ENCODE results near the gene KCNK2.

KCNK2 gene

GRCh38 chr1:215101511-215101910 is 19.0 kb downstream of the KCNK2 start:
- no peak for DNase-seq

- DNase-seq, result no peak
Measured at GRCh38 chr1:215104283-215104682, 21.7 kb downstream of the KCNK2 start.

- no peak for DNase-seq
Measured at GRCh38 chr1:215106067-215106466, 23.5 kb downstream of the KCNK2 start.

GRCh38 chr1:215109171-215109570 is 26.6 kb downstream of the KCNK2 start:
- no peak for DNase-seq

- no peak for DNase-seq
Measured at GRCh38 chr1:215111916-215112315, 29.4 kb downstream of the KCNK2 start.

GRCh38 chr1:215113776-215114153 is 31.2 kb downstream of the KCNK2 start:
- no peak for DNase-seq

GRCh38 chr1:215114154-215114933 is 31.8 kb downstream of the KCNK2 start:
- no peak for DNase-seq

GRCh38 chr1:215115760-215116159 is 33.2 kb downstream of the KCNK2 start:
- DNase-seq, result no peak

- DNase-seq, result no peak
Measured at GRCh38 chr1:215118081-215118480, 35.5 kb downstream of the KCNK2 start.

- DNase-seq, result no peak
Measured at GRCh38 chr1:215119056-215119455, 36.5 kb downstream of the KCNK2 start.

- no peak for DNase-seq
Measured at GRCh38 chr1:215119719-215120365, 37.3 kb downstream of the KCNK2 start.

- peak; percentile 7 for DNase-seq
Measured at GRCh38 chr1:215128504-215128903, 46.0 kb downstream of the KCNK2 start.

- no peak for DNase-seq
Measured at GRCh38 chr1:215131291-215131690, 48.8 kb downstream of the KCNK2 start.

GRCh38 chr1:215132156-215132555 is 49.6 kb downstream of the KCNK2 start:
- DNase-seq, result no peak

- no peak for DNase-seq
Measured at GRCh38 chr1:215133532-215133931, 51.0 kb downstream of the KCNK2 start.

- DNase-seq, result no peak
Measured at GRCh38 chr1:215137985-215138384, 55.4 kb downstream of the KCNK2 start.

GRCh38 chr1:215140135-215140534 is 57.6 kb downstream of the KCNK2 start:
- DNase-seq, result peak; percentile 5

- no peak for DNase-seq
Measured at GRCh38 chr1:215141460-215141859, 58.9 kb downstream of the KCNK2 start.

- DNase-seq, result no peak
Measured at GRCh38 chr1:215143497-215143896, 61.0 kb downstream of the KCNK2 start.

GRCh38 chr1:215146240-215146975 is 63.9 kb downstream of the KCNK2 start:
- DNase-seq, result peak; percentile 53

GRCh38 chr1:215147024-215147423 is 64.5 kb downstream of the KCNK2 start:
- DNase-seq, result no peak

- DNase-seq, result no peak
Measured at GRCh38 chr1:215151841-215152549, 69.5 kb downstream of the KCNK2 start.

- no peak for DNase-seq
Measured at GRCh38 chr1:215156232-215156631, 73.7 kb downstream of the KCNK2 start.
